HG03575 (cell line): ENCODE measurements around the gene CADPS2.
"Not testable (repeated sequence)": the region's sequence is repeated elsewhere in the genome, so short reads cannot be mapped to it uniquely, and the experiment has no call there.

Source experiments
- ATAC-seq: cut with Tn5 transposase; IDR thresholded peaks from one replicate; pipeline ENCODE4 v1.9.1; 2021; ENCODE audit not compliant: unreplicated experiment, insufficient number of reproducible peaks, low FRiP score; ENCODE audit errors: extremely low read depth

CADPS2 gene

GRCh38 chr7:122864016-122864415 is 22.2 kb downstream of the CADPS2 start:
- ATAC-seq, result no peak

GRCh38 chr7:122858320-122858719 is 27.9 kb downstream of the CADPS2 start:
- no peak for ATAC-seq

GRCh38 chr7:122850528-122850927 is 35.7 kb downstream of the CADPS2 start:
- ATAC-seq, result no peak

- no peak for ATAC-seq
Measured at GRCh38 chr7:122849957-122850328, 36.3 kb downstream of the CADPS2 start.

GRCh38 chr7:122849322-122849956 is 36.8 kb downstream of the CADPS2 start:
- ATAC-seq, result no peak

GRCh38 chr7:122847871-122848473 is 38.3 kb downstream of the CADPS2 start:
- ATAC-seq, result no peak

- no peak for ATAC-seq
Measured at GRCh38 chr7:122846591-122846990, 39.7 kb downstream of the CADPS2 start.

- ATAC-seq, result no peak
Measured at GRCh38 chr7:122845286-122845685, 41.0 kb downstream of the CADPS2 start.

- ATAC-seq, result no peak
Measured at GRCh38 chr7:122844191-122844988, 41.9 kb downstream of the CADPS2 start.

GRCh38 chr7:122842971-122843370 is 43.3 kb downstream of the CADPS2 start:
- no peak for ATAC-seq

GRCh38 chr7:122836286-122836685 is 50.0 kb downstream of the CADPS2 start:
- not testable (repeated sequence) for ATAC-seq

GRCh38 chr7:122834571-122834942 is 51.7 kb downstream of the CADPS2 start:
- ATAC-seq, result not testable (repeated sequence)

GRCh38 chr7:122833888-122834570 is 52.2 kb downstream of the CADPS2 start:
- no peak for ATAC-seq

- ATAC-seq, result no peak
Measured at GRCh38 chr7:122831436-122831835, 54.8 kb downstream of the CADPS2 start.

- no peak for ATAC-seq
Measured at GRCh38 chr7:122829962-122830361, 56.3 kb downstream of the CADPS2 start.

- ATAC-seq, result no peak
Measured at GRCh38 chr7:122827763-122828162, 58.5 kb downstream of the CADPS2 start.

GRCh38 chr7:122813845-122814244 is 72.4 kb downstream of the CADPS2 start:
- no peak for ATAC-seq

GRCh38 chr7:122803851-122804250 is 82.4 kb downstream of the CADPS2 start:
- ATAC-seq, result no peak

GRCh38 chr7:122803323-122803722 is 82.9 kb downstream of the CADPS2 start:
- no peak for ATAC-seq

- no peak for ATAC-seq
Measured at GRCh38 chr7:122802301-122802751, 83.9 kb downstream of the CADPS2 start.
